ENCODE results near the gene EVA1C.
"Not testable (repeated sequence)": the region's sequence is repeated elsewhere in the genome, so short reads cannot be mapped to it uniquely, and the experiment has no call there.

Gene EVA1C

GRCh38 chr21:32506411-32506965 is 94.0 kb downstream of the EVA1C start:
- not testable (repeated sequence) for DNase-seq

- DNase-seq: no peak
Measured at GRCh38 chr21:32507342-32507919, 94.9 kb downstream of the EVA1C start.

GRCh38 chr21:32508036-32508435 is 95.5 kb downstream of the EVA1C start:
- not testable (repeated sequence) for DNase-seq

GRCh38 chr21:32508558-32508957 is 96.1 kb downstream of the EVA1C start:
- DNase-seq: no peak

GRCh38 chr21:32508975-32509374 is 96.5 kb downstream of the EVA1C start:
- not testable (repeated sequence) for DNase-seq

- no peak for DNase-seq
Measured at GRCh38 chr21:32514275-32515055, 102.0 kb downstream of the EVA1C start.

GRCh38 chr21:32515874-32516273 is 103.4 kb downstream of the EVA1C start:
- no peak for DNase-seq

- DNase-seq: no peak
Measured at GRCh38 chr21:32516756-32517649, 104.5 kb downstream of the EVA1C start.

GRCh38 chr21:32519945-32520874 is 107.7 kb downstream of the EVA1C start:
- DNase-seq: no peak

- peak; percentile 43 for DNase-seq
Measured at GRCh38 chr21:32520875-32521735, 108.6 kb downstream of the EVA1C start.

- DNase-seq: no peak
Measured at GRCh38 chr21:32521736-32522355, 109.3 kb downstream of the EVA1C start.

GRCh38 chr21:32523463-32523862 is 111.0 kb downstream of the EVA1C start:
- no peak for DNase-seq

GRCh38 chr21:32523988-32524719 is 111.6 kb downstream of the EVA1C start:
- DNase-seq: no peak

- no peak for DNase-seq
Measured at GRCh38 chr21:32525282-32525681, 112.8 kb downstream of the EVA1C start.

GRCh38 chr21:32529679-32530078 is 117.2 kb downstream of the EVA1C start:
- no peak for DNase-seq

GRCh38 chr21:32530809-32531208 is 118.3 kb downstream of the EVA1C start:
- not testable (repeated sequence) for DNase-seq

GRCh38 chr21:32531561-32531960 is 119.1 kb downstream of the EVA1C start:
- DNase-seq: not testable (repeated sequence)

GRCh38 chr21:32532636-32533035 is 120.1 kb downstream of the EVA1C start:
- no peak for DNase-seq

- no peak for DNase-seq
Measured at GRCh38 chr21:32533053-32533452, 120.5 kb downstream of the EVA1C start.

GRCh38 chr21:32533611-32534010 is 121.1 kb downstream of the EVA1C start:
- no peak for DNase-seq
